H1 (cell line): ENCODE results near the gene PREX1. TPM values are rescaled to one million over a fixed set of nuclear protein-coding genes. Genes with fewer than 3 reads are reported as not detected.

Experiments used
- CTCF ChIA-PET: fragments of 300-600 bp; sonication (Branson Sonifier 250); formaldehyde crosslinking; loops from one replicate; lab custom pipeline; 2021; ENCODE audit not compliant: partially characterized antibody; lab: Charles Lee
- POLR2A ChIA-PET: fragments of 300-600 bp; sonication (Branson Sonifier 250); formaldehyde crosslinking; loops from one replicate; lab custom pipeline; 2021; ENCODE audit warnings: inconsistent platforms; ENCODE audit not compliant: partially characterized antibody; lab: Charles Lee
- DNase-seq, 2 experiments: peaks; one replicate each; pipeline versions ENCODE4 v3.0.0 to v3.0.0-alpha.2; 2010 to 2022; ENCODE audit warnings: low spot score in 2 of 2, low read depth in 1 of 2, mixed read lengths in 1 of 2
- FAIRE-seq: peaks from 2 replicates; lab custom pipeline; 2011; peaks lifted over from hg19 to GRCh38; lab: Jason Lieb, UNC
- H2AFZ ChIP-seq: 2 replicates; pipeline ENCODE4 v1.8.1; 2012; ENCODE audit warnings: low read length, inconsistent platforms
- H2AK5ac ChIP-seq: 2 replicates; pipeline ENCODE4 v1.6.1; 2013; ENCODE audit warnings: low read depth, low read length
- H2BK120ac ChIP-seq: replicated peaks from 2 replicates; pipeline ENCODE3; 2013; ENCODE audit warnings: low read depth, low read length, inconsistent platforms
- H2BK12ac ChIP-seq: 2 replicates; pipeline ENCODE4 v1.6.1; 2013; ENCODE audit warnings: low read depth, low read length
- H2BK15ac ChIP-seq: 2 replicates; pipeline ENCODE4 v1.6.1; 2013; ENCODE audit warnings: low read length
- H2BK20ac ChIP-seq: 2 replicates; pipeline ENCODE4 v1.6.1; 2013; ENCODE audit warnings: low read length
- H2BK5ac ChIP-seq: 2 replicates; pipeline ENCODE4 v1.6.1; 2013; ENCODE audit warnings: low read depth, low read length
- H3K14ac ChIP-seq: 2 replicates; pipeline ENCODE4 v1.6.1; 2013; ENCODE audit warnings: inconsistent platforms; ENCODE audit not compliant: insufficient read length
- H3K18ac ChIP-seq: 2 replicates; pipeline ENCODE4 v1.6.1; 2013; ENCODE audit warnings: low read length; ENCODE audit errors: extremely low read depth
- H3K23ac ChIP-seq: 2 replicates; pipeline ENCODE4 v1.6.1; 2013; ENCODE audit warnings: inconsistent platforms; ENCODE audit not compliant: insufficient read length
- H3K23me2 ChIP-seq: 2 replicates; pipeline ENCODE4 v1.6.1; 2013; ENCODE audit warnings: low read depth, low read length
- H3K27ac ChIP-seq: 2 replicates; pipeline ENCODE4 v1.6.1; 2011; ENCODE audit warnings: low read depth, low read length, inconsistent platforms
- H3K27me3 ChIP-seq, 4 experiments: replicated peaks in 1 of 4; 1 replicate in 1 of 4; 2 replicates in 3 of 4; pipeline versions ENCODE4 v1.6.1 to v1.8.1; 2011 to 2013; ENCODE audit warnings: low read length in 3 of 4, mild to moderate bottlenecking in 3 of 4, inconsistent platforms in 2 of 4, mixed read lengths in 2 of 4, moderate library complexity in 1 of 4; ENCODE audit not compliant: control insufficient read depth in 3 of 4, insufficient read depth in 3 of 4; ENCODE audit errors: extremely low read depth in 1 of 4
- H3K36me3 ChIP-seq, 4 experiments: 2 replicates each; pipeline versions ENCODE4 v1.6.1 to v1.8.1; 2011 to 2013; ENCODE audit warnings: mild to moderate bottlenecking in 4 of 4, low read length in 3 of 4, moderate library complexity in 2 of 4, control low read depth in 1 of 4, inconsistent platforms in 1 of 4; ENCODE audit not compliant: insufficient read depth in 4 of 4, control insufficient read depth in 2 of 4
- H3K4ac ChIP-seq: replicated peaks from 2 replicates; pipeline ENCODE3; 2013; ENCODE audit warnings: low read length, low read depth, mixed read lengths, inconsistent platforms; ENCODE audit not compliant: insufficient read length
- H3K4me1 ChIP-seq, 4 experiments: replicated peaks in 1 of 4; 1 replicate in 1 of 4; 2 replicates in 3 of 4; pipeline versions ENCODE4 v1.6.1 to v1.8.1; 2011 to 2013; ENCODE audit warnings: low read length in 3 of 4, inconsistent platforms in 2 of 4, mixed read lengths in 1 of 4; ENCODE audit not compliant: insufficient read depth in 4 of 4, control insufficient read depth in 3 of 4
- H3K4me2 ChIP-seq, 2 experiments: 2 replicates each; pipeline versions ENCODE4 v1.6.1 to v1.8.1; 2011 to 2013; ENCODE audit warnings: low read depth in 2 of 2, low read length in 2 of 2, control low read depth in 1 of 2, inconsistent platforms in 1 of 2, mild to moderate bottlenecking in 1 of 2; ENCODE audit not compliant: insufficient read depth in 1 of 2
- H3K4me3 ChIP-seq, 4 experiments: fragments of 200-600, 300-600 bp in 1 of 4; sonication (generic), shearing (Covaris generic), sonication (Bioruptor Twin) in 1 of 4; 2 replicates each; pipeline versions ENCODE4 v1.5.1 to v1.8.1; 2011 to 2016; ENCODE audit warnings: low read length in 4 of 4, low read depth in 3 of 4, control low read depth in 2 of 4, inconsistent platforms in 2 of 4, mild to moderate bottlenecking in 2 of 4, mixed read lengths in 1 of 4, moderate library complexity in 1 of 4; ENCODE audit not compliant: insufficient read depth in 2 of 4; ENCODE audit errors: extremely low read depth in 1 of 4
- H3K56ac ChIP-seq: replicated peaks from 2 replicates; pipeline ENCODE3; 2013; ENCODE audit warnings: low read depth, mild to moderate bottlenecking, mixed read lengths, low read length, inconsistent platforms; ENCODE audit not compliant: insufficient read length
- H3K79me1 ChIP-seq: 2 replicates; pipeline ENCODE4 v1.6.1; 2013; ENCODE audit warnings: low read depth, low read length, control low read depth
- H3K79me2 ChIP-seq, 2 experiments: 2 replicates each; pipeline versions ENCODE4 v1.6.1 to v1.8.1; 2012 to 2013; ENCODE audit warnings: low read length in 2 of 2, mild to moderate bottlenecking in 2 of 2, inconsistent platforms in 1 of 2; ENCODE audit not compliant: insufficient read depth in 2 of 2, control insufficient read depth in 1 of 2
- H3K9ac ChIP-seq, 4 experiments: replicated peaks in 1 of 4; 1 replicate in 1 of 4; 2 replicates in 3 of 4; pipeline versions ENCODE4 v1.6.1 to v1.8.1; 2011 to 2013; ENCODE audit warnings: low read depth in 3 of 4, low read length in 3 of 4, control low read depth in 2 of 4, mild to moderate bottlenecking in 2 of 4, moderate library complexity in 2 of 4, inconsistent platforms in 1 of 4; ENCODE audit errors: extremely low read depth in 1 of 4
- H3K9me3 ChIP-seq, 2 experiments: 2 replicates each; pipeline versions ENCODE4 v1.6.1 to v1.8.1; 2012 to 2013; ENCODE audit warnings: mild to moderate bottlenecking in 2 of 2, moderate library complexity in 2 of 2, control low read depth in 1 of 2, inconsistent platforms in 1 of 2, low read depth in 1 of 2, low read length in 1 of 2, mixed read lengths in 1 of 2; ENCODE audit not compliant: insufficient read depth in 2 of 2
- H4K20me1 ChIP-seq, 2 experiments: replicated peaks in 1 of 2; 2 replicates each; pipeline versions ENCODE3 to v1.8.1; 2011 to 2013; ENCODE audit warnings: inconsistent platforms in 2 of 2, low read length in 2 of 2, mild to moderate bottlenecking in 1 of 2; ENCODE audit not compliant: insufficient read depth in 2 of 2, control insufficient read depth in 1 of 2
- H4K5ac ChIP-seq: 2 replicates; pipeline ENCODE4 v1.6.1; 2013; ENCODE audit warnings: low read length, low read depth, mixed read lengths, inconsistent platforms; ENCODE audit not compliant: insufficient read length
- H4K8ac ChIP-seq: 2 replicates; pipeline ENCODE4 v1.8.0; 2013; ENCODE audit warnings: mild to moderate bottlenecking, moderate library complexity, low read length, inconsistent platforms; ENCODE audit not compliant: insufficient read depth; ENCODE audit errors: extremely low read depth
- H4K91ac ChIP-seq: replicated peaks from 2 replicates; pipeline ENCODE3; 2013; ENCODE audit warnings: low read length, mixed read lengths, inconsistent platforms; ENCODE audit not compliant: insufficient read length
- CBX8 ChIP-seq: fragments of 300-800, 300-1000 bp; sonication (generic); IDR thresholded peaks from 2 replicates; pipeline ENCODE4 v1.7.1; 2016; ENCODE audit warnings: low read depth, low read length, borderline replicate concordance
- RAD21 ChIP-seq, 2 experiments: IDR thresholded peaks in 1 of 2; conservative IDR thresholded peaks in 1 of 2; 2 replicates each; pipeline ENCODE4 v1.6.1; 2011; ENCODE audit warnings: low read depth in 2 of 2, low read length in 2 of 2, improper control_type of control experiment in 1 of 2, inconsistent platforms in 1 of 2, mild to moderate bottlenecking in 1 of 2, moderate library complexity in 1 of 2
- SIRT6 ChIP-seq: IDR thresholded peaks from one replicate; pipeline ENCODE4 v1.7.1; 2012; ENCODE audit warnings: low read length, inconsistent platforms
- WGBS, 2 experiments: shearing (Covaris generic) in 1 of 2; methylation state at CpG; one replicate each; pipeline versions ENCODE4 v1.1.6 to v1.1.7; 2013 to 2015; ENCODE audit warnings: low lambda C conversion rate in 2 of 2, mixed read lengths in 2 of 2, inconsistent platforms in 1 of 2, low coverage in 1 of 2, missing lambda C conversion rate in 1 of 2; ENCODE audit not compliant: insufficient replicate concordance in 2 of 2, insufficient coverage in 1 of 2, insufficient read length in 1 of 2; ENCODE audit errors: extremely low coverage in 1 of 2, missing lambda C conversion rate in 1 of 2; 5-methylcytosine and 5-hydroxymethylcytosine counted together
- polyA plus RNA-seq, 7 experiments: library from polyadenylated mRNA; depleted of rRNA in 3 of 7; stranded (reverse) in 5 of 7; unstranded in 2 of 7; fragments of >200 nt in 5 of 7; fragments of 200-250 nt in 2 of 7; gene quantifications; 1 replicate in 5 of 7; 2 replicates in 1 of 7; 4 replicates in 1 of 7; pipeline versions ENCODE4 v1.2.1 to v1.2.3, GENCODE V29; 2011 to 2013; ENCODE audit warnings: missing spikeins in 2 of 7, mixed read lengths in 2 of 7
- total RNA-seq: library from RNA; stranded (reverse); fragmentation: NEBNext Ultra II Directional; extraction: Animal tissue kit (Norgen Biotek cat#: 25700); gene quantifications from 2 replicates; pipeline ENCODE4 v1.2.1, GENCODE V29; 2021
- TF ChIP-seq, protein P1 (sequence below), 3 experiments: IDR thresholded peaks; 1 replicate in 2 of 3; 2 replicates in 1 of 3; pipeline versions ENCODE4 v1.5.1 to v1.6.1; 2011; ENCODE audit warnings: low read length in 3 of 3, mild to moderate bottlenecking in 3 of 3, inconsistent platforms in 2 of 3, low read depth in 1 of 3, moderate library complexity in 1 of 3; ENCODE audit not compliant: insufficient read depth in 1 of 3; ENCODE audit errors: control extremely low read depth in 1 of 3

The PREX1 gene
- total and polyA plus RNA-seq, 2 of the 8 experiments (the other 6 are each of a cell fraction or from before 2014, with no cell fraction given): 10.7 to 12.8 TPM

DNA sequence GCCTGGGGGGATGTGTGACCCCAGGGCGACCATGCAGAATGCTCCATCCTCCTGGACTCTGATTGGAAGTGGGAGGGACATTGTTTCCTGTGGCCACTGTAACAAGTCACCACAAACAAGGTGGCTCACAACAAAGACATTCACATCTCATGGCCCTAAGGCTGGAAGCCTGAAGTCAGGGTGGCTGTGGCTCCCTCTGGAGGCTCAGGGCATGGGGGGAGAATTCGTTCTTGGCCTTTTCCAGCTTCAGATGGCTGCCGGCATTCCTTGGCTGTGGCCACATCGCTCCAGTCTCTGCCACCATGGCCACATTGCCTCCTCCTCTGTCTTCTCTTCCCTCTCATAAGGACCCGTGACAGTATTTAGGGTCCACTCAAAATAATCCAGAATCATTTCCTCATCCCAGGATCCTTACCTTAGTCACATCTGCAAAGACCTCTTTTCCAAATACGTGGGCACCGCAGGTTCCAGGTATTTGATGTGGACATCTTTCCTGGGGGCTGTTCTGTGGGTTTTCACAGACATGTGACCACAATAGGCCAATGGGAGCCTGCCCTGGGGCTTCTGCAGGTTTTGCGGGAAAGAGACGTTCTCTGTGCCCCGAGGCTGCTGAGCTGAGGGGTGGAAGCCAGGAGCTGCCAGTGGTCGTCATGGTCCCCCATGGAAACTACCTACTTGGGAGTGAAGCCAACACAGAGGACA, 249.3 kb downstream of the PREX1 start:
- no peak for TF ChIP-seq SIRT6
- no peak for TF ChIP-seq CBX8
- TF ChIP-seq, protein P1, sequence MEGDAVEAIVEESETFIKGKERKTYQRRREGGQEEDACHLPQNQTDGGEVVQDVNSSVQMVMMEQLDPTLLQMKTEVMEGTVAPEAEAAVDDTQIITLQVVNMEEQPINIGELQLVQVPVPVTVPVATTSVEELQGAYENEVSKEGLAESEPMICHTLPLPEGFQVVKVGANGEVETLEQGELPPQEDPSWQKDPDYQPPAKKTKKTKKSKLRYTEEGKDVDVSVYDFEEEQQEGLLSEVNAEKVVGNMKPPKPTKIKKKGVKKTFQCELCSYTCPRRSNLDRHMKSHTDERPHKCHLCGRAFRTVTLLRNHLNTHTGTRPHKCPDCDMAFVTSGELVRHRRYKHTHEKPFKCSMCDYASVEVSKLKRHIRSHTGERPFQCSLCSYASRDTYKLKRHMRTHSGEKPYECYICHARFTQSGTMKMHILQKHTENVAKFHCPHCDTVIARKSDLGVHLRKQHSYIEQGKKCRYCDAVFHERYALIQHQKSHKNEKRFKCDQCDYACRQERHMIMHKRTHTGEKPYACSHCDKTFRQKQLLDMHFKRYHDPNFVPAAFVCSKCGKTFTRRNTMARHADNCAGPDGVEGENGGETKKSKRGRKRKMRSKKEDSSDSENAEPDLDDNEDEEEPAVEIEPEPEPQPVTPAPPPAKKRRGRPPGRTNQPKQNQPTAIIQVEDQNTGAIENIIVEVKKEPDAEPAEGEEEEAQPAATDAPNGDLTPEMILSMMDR (IDR thresholded peaks at IDR 0.05; ENCODE audit: control extremely low read depth in 1 of 3, insufficient read depth in 1 of 3, low read depth in 1 of 3, low read length in 3 of 3): peak in 2 of 3 experiments; percentile 16 to 41; a peak in 3 of 4 replicates
- TF ChIP-seq RAD21 (IDR thresholded peaks at IDR 0.05 in 1 of 2, conservative IDR thresholded peaks at IDR 0.05 in 1 of 2; ENCODE audit: low read depth in 2 of 2, low read length in 2 of 2): peak; percentile 11 to 46; a peak in 2 of 4 replicates
- Histone ChIP-seq H3K23ac (no peak overlapping the region), H3K4ac (no peak overlapping the region), H4K91ac (no peak overlapping the region), H3K18ac (no peak overlapping the region), H3K27me3 (no peaks in the 10 kb centered on the region), H2AK5ac (no peak overlapping the region), H2BK120ac (no peak overlapping the region), H3K27ac (no peak overlapping the region), H2BK20ac (no peak overlapping the region), H3K36me3 (no peaks in the 10 kb centered on the region), H3K4me2 (no peak overlapping the region), H4K8ac (no peak overlapping the region), H3K79me1 (no peaks in the 10 kb centered on the region), H2BK15ac (no peak overlapping the region), H3K4me1 (no peaks in the 10 kb centered on the region), H3K9ac (no peak overlapping the region), H3K4me3 (no peak overlapping the region), H3K14ac (no peak overlapping the region), H2AFZ (no peak overlapping the region; the same call in 1 of the 2 replicates), H3K56ac (no peak overlapping the region), H2BK12ac (0 out of 2 replicates have a peak overlapping the region, but pooled peaks have one; percentile 17), H3K79me2 (no peaks in the 10 kb centered on the region), H3K23me2 (no peaks in the 10 kb centered on the region), H3K9me3 (no peaks in the 10 kb centered on the region), H2BK5ac (no peak overlapping the region), H4K20me1 (no peaks in the 10 kb centered on the region), H4K5ac (no peak overlapping the region)
- no peak for DNase-seq
- 83% methylated on average over 11 of the region's 11 CpGs; no CpG with 5 or more reads in 1 of the 2 experiments for WGBS, 2 experiments
- CTCF ChIA-PET: interaction anchor here (1.4 to 2.8 kb wide), 3 partner anchors 12 to 212 kb away, joined by 5 to 17 read pairs (median 5); no protein-coding TSS in a partner anchor
- FAIRE-seq: no peak
- POLR2A ChIA-PET: interaction anchor here (0.6 kb wide), 1 partner anchor 34 kb away, joined by 3 read pairs; no protein-coding TSS in a partner anchor
